Natural killer cell (primary cell): ENCODE results near the gene GRM1. TPM values are rescaled to one million over a fixed set of nuclear protein-coding genes. Genes with fewer than 3 reads are reported as not detected.

Source experiments
- ATAC-seq, 3 donors: fragments of 150-1000 bp in 2 of 3; fragments of 200-7000 bp in 1 of 3; cut with Tn5 transposase; 1 replicate in 1 of 3; 2 replicates in 2 of 3; pipeline ENCODE4 v1.10.0; 2021; ENCODE audit warnings: mild to moderate bottlenecking in 2 of 3, moderate library complexity in 2 of 3
- DNase-seq, 2 donors: peaks; one replicate each; pipeline versions ENCODE4 v3.0.0 to v3.0.0-alpha.2; 2013 to 2021; ENCODE audit warnings: mixed read lengths in 1 of 2
- H3K27ac ChIP-seq: one replicate; pipeline ENCODE4 v1.5.1; 2013; ENCODE audit warnings: mild to moderate bottlenecking, low read length
- H3K27me3 ChIP-seq: one replicate; pipeline ENCODE4 v1.6.1; 2013; ENCODE audit warnings: low read length; ENCODE audit not compliant: control insufficient read depth, insufficient read depth
- H3K36me3 ChIP-seq: one replicate; pipeline ENCODE4 v1.6.1; 2013; ENCODE audit warnings: low read length; ENCODE audit not compliant: control insufficient read depth, insufficient read depth
- H3K4me1 ChIP-seq: one replicate; pipeline ENCODE4 v1.6.1; 2013; ENCODE audit warnings: low read length; ENCODE audit not compliant: control insufficient read depth, insufficient read depth
- H3K4me3 ChIP-seq: one replicate; pipeline ENCODE4 v1.5.1; 2013; ENCODE audit warnings: low read length
- H3K9me3 ChIP-seq: one replicate; pipeline ENCODE4 v1.6.1; 2013; ENCODE audit warnings: low read length; ENCODE audit not compliant: control insufficient read depth, insufficient read depth
- H3K27ac Mint-ChIP-seq, 2 donors: one replicate each; pipeline ENCODE4 v1.8.0; 2022; ENCODE audit warnings: mild to moderate bottlenecking in 2 of 2, mixed read lengths in 2 of 2, moderate library complexity in 1 of 2
- H3K27me3 Mint-ChIP-seq, 2 donors: one replicate each; pipeline ENCODE4 v1.8.0; 2022; ENCODE audit warnings: low read depth in 2 of 2, mixed read lengths in 2 of 2
- H3K36me3 Mint-ChIP-seq: one replicate; pipeline ENCODE4 v1.8.0; 2022; ENCODE audit warnings: mixed read lengths
- H3K4me1 Mint-ChIP-seq, 2 donors: one replicate each; pipeline ENCODE4 v1.8.0; 2022; ENCODE audit warnings: mixed read lengths in 2 of 2
- H3K4me3 Mint-ChIP-seq: one replicate; pipeline ENCODE4 v1.8.0; 2022; ENCODE audit warnings: mild to moderate bottlenecking, moderate library complexity, mixed read lengths
- H3K9me3 Mint-ChIP-seq, 2 donors: one replicate each; pipeline ENCODE4 v1.8.0; 2022; ENCODE audit warnings: mixed read lengths in 2 of 2
- CTCF ChIP-seq: fragments of 200-600 bp; IDR thresholded peaks from one replicate; pipeline ENCODE4 v1.8.0; 2022; ENCODE audit warnings: antibody characterized with exemption
- WGBS: methylation state at CpG from one replicate; pipeline ENCODE4 v1.1.7; 2013; ENCODE audit warnings: missing lambda C conversion rate; ENCODE audit not compliant: insufficient coverage; 5-methylcytosine and 5-hydroxymethylcytosine counted together
- intact Hi-C: fragments of 100-400 bp; cut with micrococcal nuclease; formaldehyde crosslinking; loops from one replicate; pipeline ENCODE4 v1.14.2; 2022
- total RNA-seq, 4 donors: library from RNA; stranded (reverse); fragments of 120-200 nt in 1 of 4; gene quantifications; one replicate each; pipeline versions ENCODE4 v1.2.3 to v1.2.4, GENCODE V29; 2013 to 2022

The GRM1 gene
- total RNA-seq, 3 donors from 2014 or later (not counting 1 experiment from before 2014, with no cell fraction given), result not detected

- Histone ChIP-seq H3K36me3 (no peaks in the 10 kb centered on the region), H3K27ac (no peak overlapping the region), H3K9me3 (no peaks in the 10 kb centered on the region), H3K4me3 (no peak overlapping the region), H3K4me1 (no peaks in the 10 kb centered on the region), H3K27me3 (no peaks in the 10 kb centered on the region)
- Mint-ChIP-seq H3K27ac (no peak overlapping the region), H3K4me1 (no peaks in the 10 kb centered on the region), H3K36me3 (no peaks in the 10 kb centered on the region), H3K9me3 (peaks cover 3 to 10% of the 10 kb centered on the region in 2 donors), H3K4me3 (no peak overlapping the region), H3K27me3 (no peaks in the 10 kb centered on the region)
- 88% methylated on average over 3 of the region's 3 CpGs for WGBS
- intact Hi-C loops, result no loop called here
- ATAC-seq, result no peak
- no peak for TF ChIP-seq CTCF
- no peak for DNase-seq
Observed at GRCh38 chr6:146470091-146470770, 441.4 kb downstream of the GRM1 start.

GRCh38 chr6:146472918-146473317 is 444.1 kb downstream of the GRM1 start:
- H3K36me3 Mint-ChIP-seq, result no peaks in the 10 kb centered on the region
- no peak for DNase-seq

GRCh38 chr6:146481527-146481926 is 452.7 kb downstream of the GRM1 start:
- WGBS, result 85% methylated on average over 2 of the region's 2 CpGs

More at GRCh38 chr6:146472918-146473317, 444.1 kb downstream of the GRM1 start:
- no peak overlapping the region for H3K27ac ChIP-seq
- TF ChIP-seq CTCF, result no peak
- no peaks in the 10 kb centered on the region for H3K9me3 ChIP-seq
- 78% methylated on average over 3 of the region's 3 CpGs for WGBS
- H3K27me3 Mint-ChIP-seq, result no peaks in the 10 kb centered on the region
- H3K27me3 ChIP-seq, result no peaks in the 10 kb centered on the region
- intact Hi-C loops, result no loop called here
- peaks cover 7 to 10% of the 10 kb centered on the region in 2 donors for H3K9me3 Mint-ChIP-seq
- H3K4me3 Mint-ChIP-seq, result no peak overlapping the region
- no peaks in the 10 kb centered on the region for H3K4me1 Mint-ChIP-seq
- no peak for ATAC-seq
- H3K4me3 ChIP-seq, result no peak overlapping the region
- no peaks in the 10 kb centered on the region for H3K4me1 ChIP-seq
- no peak overlapping the region for H3K27ac Mint-ChIP-seq
- H3K36me3 ChIP-seq, result no peaks in the 10 kb centered on the region

More at GRCh38 chr6:146481527-146481926, 452.7 kb downstream of the GRM1 start:
- H3K9me3 Mint-ChIP-seq, result peaks cover 13 to 14% of the 10 kb centered on the region in 2 donors
- H3K36me3 Mint-ChIP-seq, result no peaks in the 10 kb centered on the region
- no peak overlapping the region for H3K27ac Mint-ChIP-seq
- no peak for ATAC-seq
- Histone ChIP-seq H3K27ac (no peak overlapping the region), H3K36me3 (no peaks in the 10 kb centered on the region), H3K4me3 (no peak overlapping the region), H3K27me3 (no peaks in the 10 kb centered on the region), H3K9me3 (no peaks in the 10 kb centered on the region), H3K4me1 (no peaks in the 10 kb centered on the region)
- H3K4me1 Mint-ChIP-seq, result no peaks in the 10 kb centered on the region
- no peak for TF ChIP-seq CTCF
- no peak for DNase-seq
- intact Hi-C loops, result no loop called here
- no peaks in the 10 kb centered on the region for H3K27me3 Mint-ChIP-seq
- H3K4me3 Mint-ChIP-seq, result no peak overlapping the region
